Cardiac muscle cell (in vitro differentiated cells and primary cell): ENCODE data around the gene NCOA6. TPM values are rescaled to one million over a fixed set of nuclear protein-coding genes. Genes with fewer than 3 reads are reported as not detected.

Source experiments
- DNase-seq, 2 donors: peaks; one replicate each; pipeline versions ENCODE4 v3.0.0 to v3.0.0-alpha.2; 2010 to 2017; ENCODE audit warnings: low read depth in 1 of 2, low spot score in 1 of 2
- H3K27ac ChIP-seq: fragments of 200-600 bp; sonication (generic); 2 replicates; pipeline ENCODE4 v1.5.1; 2016
- H3K27me3 ChIP-seq: fragments of 200-600 bp; sonication (generic); 2 replicates; pipeline ENCODE4 v1.6.0; 2016; ENCODE audit warnings: control low read depth
- H3K36me3 ChIP-seq: fragments of 200-600 bp; sonication (generic); 2 replicates; pipeline ENCODE4 v1.5.1; 2016; ENCODE audit warnings: control low read depth
- H3K4me1 ChIP-seq: fragments of 200-600 bp; sonication (generic); 2 replicates; pipeline ENCODE4 v1.8.1; 2017; ENCODE audit warnings: low read depth, mild to moderate bottlenecking, mixed run types
- H3K4me3 ChIP-seq: fragments of 200-600 bp; sonication (generic); 2 replicates; pipeline ENCODE4 v1.5.1; 2016; ENCODE audit warnings: mild to moderate bottlenecking
- H3K9me3 ChIP-seq: fragments of 200-600 bp; sonication (generic); 2 replicates; pipeline ENCODE4 v1.5.1; 2017; ENCODE audit warnings: low read depth, mild to moderate bottlenecking, control low read depth
- polyA plus RNA-seq: library from polyadenylated mRNA; unstranded; fragments of >200 nt; fragmentation: Nextera tagmentation; extraction: Ambion mirVana; gene quantifications from 2 replicates; pipeline ENCODE4 v1.2.1, GENCODE V29; 2016
- total RNA-seq: library from RNA; depleted of rRNA; stranded (reverse); fragments of >200 nt; gene quantifications from 2 replicates; pipeline ENCODE4 v1.2.3, GENCODE V29; 2016
- TF ChIP-seq, protein P1 (sequence below): IDR thresholded peaks from 2 replicates; pipeline ENCODE4 v1.5.1; 2012; ENCODE audit warnings: low read depth, mild to moderate bottlenecking, low read length

NCOA6 gene
- total and polyA plus RNA-seq, 2 experiments from 2014 or later = 16.8 to 21.4 TPM

DNA sequence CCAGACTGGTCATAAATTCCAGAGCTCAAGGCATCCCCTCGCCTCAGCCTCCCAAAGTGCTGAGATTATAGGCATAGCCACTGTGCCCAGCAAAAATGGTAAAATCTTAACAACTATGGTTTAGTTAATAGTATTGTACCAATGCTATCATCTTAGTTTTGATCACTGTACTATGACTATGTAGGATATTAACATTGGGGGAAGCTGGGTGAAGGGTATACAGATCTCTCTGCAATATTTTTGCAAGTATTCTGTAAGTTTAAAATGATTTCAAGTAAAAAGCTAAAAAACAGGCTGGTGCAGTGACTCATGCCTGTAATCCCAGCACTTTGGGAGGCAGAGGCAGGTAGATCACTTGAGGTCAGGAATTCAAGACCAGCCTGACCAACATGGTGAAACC is 156.4 kb downstream of the NCOA6 start:
- Histone ChIP-seq H3K4me3 (no peak overlapping the region), H3K27me3 (no peaks in the 10 kb centered on the region), H3K9me3 (no peaks in the 10 kb centered on the region), H3K27ac (no peak overlapping the region), H3K4me1 (no peaks in the 10 kb centered on the region), H3K36me3 (no peaks in the 10 kb centered on the region)
- TF ChIP-seq, protein P1, sequence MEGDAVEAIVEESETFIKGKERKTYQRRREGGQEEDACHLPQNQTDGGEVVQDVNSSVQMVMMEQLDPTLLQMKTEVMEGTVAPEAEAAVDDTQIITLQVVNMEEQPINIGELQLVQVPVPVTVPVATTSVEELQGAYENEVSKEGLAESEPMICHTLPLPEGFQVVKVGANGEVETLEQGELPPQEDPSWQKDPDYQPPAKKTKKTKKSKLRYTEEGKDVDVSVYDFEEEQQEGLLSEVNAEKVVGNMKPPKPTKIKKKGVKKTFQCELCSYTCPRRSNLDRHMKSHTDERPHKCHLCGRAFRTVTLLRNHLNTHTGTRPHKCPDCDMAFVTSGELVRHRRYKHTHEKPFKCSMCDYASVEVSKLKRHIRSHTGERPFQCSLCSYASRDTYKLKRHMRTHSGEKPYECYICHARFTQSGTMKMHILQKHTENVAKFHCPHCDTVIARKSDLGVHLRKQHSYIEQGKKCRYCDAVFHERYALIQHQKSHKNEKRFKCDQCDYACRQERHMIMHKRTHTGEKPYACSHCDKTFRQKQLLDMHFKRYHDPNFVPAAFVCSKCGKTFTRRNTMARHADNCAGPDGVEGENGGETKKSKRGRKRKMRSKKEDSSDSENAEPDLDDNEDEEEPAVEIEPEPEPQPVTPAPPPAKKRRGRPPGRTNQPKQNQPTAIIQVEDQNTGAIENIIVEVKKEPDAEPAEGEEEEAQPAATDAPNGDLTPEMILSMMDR = no peak
- no peak for DNase-seq

Other genes starting within 250 kb of the NCOA6 start
- 22.8 and 25.1 TPM in 2 replicates for gene PIGU, start 148.6 kb downstream of the NCOA6 start, total RNA-seq
- gene PIGU, start 148.6 kb downstream of the NCOA6 start, polyA plus RNA-seq = 37.9 and 40.9 TPM in 2 replicates
- gene TP53INP2, start 121.3 kb downstream of the NCOA6 start, total RNA-seq = 8.4 and 13.5 TPM in 2 replicates
- 12.5 and 18.9 TPM in 2 replicates for gene TP53INP2, start 121.3 kb downstream of the NCOA6 start, polyA plus RNA-seq
- 29.6 and 32.3 TPM in 2 replicates for gene GGT7, start 47.2 kb upstream of the NCOA6 start, total RNA-seq
- gene GGT7, start 47.2 kb upstream of the NCOA6 start, polyA plus RNA-seq = 53.8 and 58.6 TPM in 2 replicates
- 79.6 and 145 TPM in 2 replicates for gene ACSS2, start 51.0 kb upstream of the NCOA6 start, total RNA-seq
- 93.8 and 105 TPM in 2 replicates for gene ACSS2, start 51.0 kb upstream of the NCOA6 start, polyA plus RNA-seq
- gene GSS, start 130.2 kb upstream of the NCOA6 start, total RNA-seq = 50.5 and 69.5 TPM in 2 replicates
- 59.9 and 82.9 TPM in 2 replicates for gene GSS, start 130.2 kb upstream of the NCOA6 start, polyA plus RNA-seq
- 30.2 and 73.2 TPM in 2 replicates for gene MYH7B, start 130.2 kb upstream of the NCOA6 start, total RNA-seq
- gene MYH7B, start 130.2 kb upstream of the NCOA6 start, polyA plus RNA-seq = 107 and 112 TPM in 2 replicates